Natural killer cell (primary cell): ENCODE measurements around the gene SPTLC3. TPM values are rescaled to one million over a fixed set of nuclear protein-coding genes. Genes with fewer than 3 reads are reported as not detected.

ENCODE experiments used
- ATAC-seq, 3 donors: fragments of 150-1000 bp in 2 of 3; fragments of 200-7000 bp in 1 of 3; cut with Tn5 transposase; 1 replicate in 1 of 3; 2 replicates in 2 of 3; pipeline ENCODE4 v1.10.0; 2021; ENCODE audit warnings: mild to moderate bottlenecking in 2 of 3, moderate library complexity in 2 of 3
- DNase-seq, 2 donors: peaks; one replicate each; pipeline versions ENCODE4 v3.0.0 to v3.0.0-alpha.2; 2013 to 2021; ENCODE audit warnings: mixed read lengths in 1 of 2
- H3K27ac ChIP-seq: one replicate; pipeline ENCODE4 v1.5.1; 2013; ENCODE audit warnings: mild to moderate bottlenecking, low read length
- H3K27me3 ChIP-seq: one replicate; pipeline ENCODE4 v1.6.1; 2013; ENCODE audit warnings: low read length; ENCODE audit not compliant: control insufficient read depth, insufficient read depth
- H3K36me3 ChIP-seq: one replicate; pipeline ENCODE4 v1.6.1; 2013; ENCODE audit warnings: low read length; ENCODE audit not compliant: control insufficient read depth, insufficient read depth
- H3K4me1 ChIP-seq: one replicate; pipeline ENCODE4 v1.6.1; 2013; ENCODE audit warnings: low read length; ENCODE audit not compliant: control insufficient read depth, insufficient read depth
- H3K4me3 ChIP-seq: one replicate; pipeline ENCODE4 v1.5.1; 2013; ENCODE audit warnings: low read length
- H3K9me3 ChIP-seq: one replicate; pipeline ENCODE4 v1.6.1; 2013; ENCODE audit warnings: low read length; ENCODE audit not compliant: control insufficient read depth, insufficient read depth
- H3K27ac Mint-ChIP-seq, 2 donors: one replicate each; pipeline ENCODE4 v1.8.0; 2022; ENCODE audit warnings: mild to moderate bottlenecking in 2 of 2, mixed read lengths in 2 of 2, moderate library complexity in 1 of 2
- H3K27me3 Mint-ChIP-seq, 2 donors: one replicate each; pipeline ENCODE4 v1.8.0; 2022; ENCODE audit warnings: low read depth in 2 of 2, mixed read lengths in 2 of 2
- H3K36me3 Mint-ChIP-seq: one replicate; pipeline ENCODE4 v1.8.0; 2022; ENCODE audit warnings: mixed read lengths
- H3K4me1 Mint-ChIP-seq, 2 donors: one replicate each; pipeline ENCODE4 v1.8.0; 2022; ENCODE audit warnings: mixed read lengths in 2 of 2
- H3K4me3 Mint-ChIP-seq: one replicate; pipeline ENCODE4 v1.8.0; 2022; ENCODE audit warnings: mild to moderate bottlenecking, moderate library complexity, mixed read lengths
- H3K9me3 Mint-ChIP-seq, 2 donors: one replicate each; pipeline ENCODE4 v1.8.0; 2022; ENCODE audit warnings: mixed read lengths in 2 of 2
- CTCF ChIP-seq: fragments of 200-600 bp; IDR thresholded peaks from one replicate; pipeline ENCODE4 v1.8.0; 2022; ENCODE audit warnings: antibody characterized with exemption
- WGBS: methylation state at CpG from one replicate; pipeline ENCODE4 v1.1.7; 2013; ENCODE audit warnings: missing lambda C conversion rate; ENCODE audit not compliant: insufficient coverage; 5-methylcytosine and 5-hydroxymethylcytosine counted together
- intact Hi-C: fragments of 100-400 bp; cut with micrococcal nuclease; formaldehyde crosslinking; loops from one replicate; pipeline ENCODE4 v1.14.2; 2022
- total RNA-seq, 4 donors: library from RNA; stranded (reverse); fragments of 120-200 nt in 1 of 4; gene quantifications; one replicate each; pipeline versions ENCODE4 v1.2.3 to v1.2.4, GENCODE V29; 2013 to 2022

The SPTLC3 gene
- total RNA-seq, 3 donors from 2014 or later (not counting 1 experiment from before 2014, with no cell fraction given), result 1.5 to 4.6 (median 1.9) TPM

- no peaks in the 10 kb centered on the region for H3K36me3 ChIP-seq
- Mint-ChIP-seq H3K36me3 (no peaks in the 10 kb centered on the region), H3K9me3 (no peaks in the 10 kb centered on the region), H3K4me1 (peaks cover 9 to 21% of the 10 kb centered on the region in 2 donors), H3K4me3 (no peak overlapping the region), H3K27ac (no peak overlapping the region), H3K27me3 (peaks cover 5 to 7% of the 10 kb centered on the region in 2 donors)
- intact Hi-C loops, result no loop called here
- TF ChIP-seq CTCF, result no peak
- peaks cover 4% of the 10 kb centered on the region for H3K4me1 ChIP-seq
- no peaks in the 10 kb centered on the region for H3K9me3 ChIP-seq
- H3K4me3 ChIP-seq, result no peak overlapping the region
- WGBS, result 88% methylated on average over 1 of the region's 1 CpG
- no peak overlapping the region for H3K27ac ChIP-seq
- DNase-seq (no peak), ATAC-seq (no peak)
- H3K27me3 ChIP-seq, result no peaks in the 10 kb centered on the region
Measured at GRCh38 chr20:13128173-13128572, 119.4 kb downstream of the SPTLC3 start.

- Mint-ChIP-seq H3K36me3 (no peaks in the 10 kb centered on the region), H3K9me3 (no peaks in the 10 kb centered on the region), H3K4me1 (peaks cover 9 to 22% of the 10 kb centered on the region in 2 donors), H3K4me3 (no peak overlapping the region), H3K27me3 (peaks cover 5 to 7% of the 10 kb centered on the region in 2 donors), H3K27ac (no peak overlapping the region)
- Histone ChIP-seq H3K27me3 (no peaks in the 10 kb centered on the region), H3K36me3 (no peaks in the 10 kb centered on the region), H3K9me3 (no peaks in the 10 kb centered on the region), H3K27ac (no peak overlapping the region), H3K4me1 (peaks cover 4% of the 10 kb centered on the region), H3K4me3 (no peak overlapping the region)
- intact Hi-C loops, result no loop called here
- DNase-seq (no peak), ATAC-seq (no peak)
- 74% methylated on average over 2 of the region's 3 CpGs for WGBS
- TF ChIP-seq CTCF, result no peak
Measured at GRCh38 chr20:13130061-13130706, 121.4 kb downstream of the SPTLC3 start.

GRCh38 chr20:13130707-13131103 lies 121.9 kb downstream of the SPTLC3 start:
- Mint-ChIP-seq H3K9me3 (no peaks in the 10 kb centered on the region), H3K4me3 (no peak overlapping the region), H3K4me1 (peaks cover 9 to 22% of the 10 kb centered on the region in 2 donors), H3K27ac (no peak overlapping the region), H3K27me3 (peaks cover 5 to 7% of the 10 kb centered on the region in 2 donors), H3K36me3 (no peaks in the 10 kb centered on the region)
- Histone ChIP-seq H3K9me3 (no peaks in the 10 kb centered on the region), H3K27me3 (no peaks in the 10 kb centered on the region), H3K4me1 (peaks cover 4% of the 10 kb centered on the region), H3K27ac (no peak overlapping the region), H3K4me3 (no peak overlapping the region), H3K36me3 (no peaks in the 10 kb centered on the region)
- intact Hi-C loops, result no loop called here
- DNase-seq, result no peak
- WGBS, result 81% methylated on average over 3 of the region's 3 CpGs
- TF ChIP-seq CTCF, result no peak
- no peak for ATAC-seq

- TF ChIP-seq CTCF, result no peak
- peaks cover 5 to 7% of the 10 kb centered on the region in 2 donors for H3K27me3 Mint-ChIP-seq
- H3K4me3 Mint-ChIP-seq, result peak overlapping the region; percentile 53
- intact Hi-C loops, result no loop called here
- DNase-seq, result no peak
- 21% methylated on average over 3 of the region's 3 CpGs for WGBS
- no peaks in the 10 kb centered on the region for H3K9me3 Mint-ChIP-seq
- no peak overlapping the region for H3K4me3 ChIP-seq
- no peaks in the 10 kb centered on the region for H3K9me3 ChIP-seq
- peak; percentile 47 to 96 (median 64) for ATAC-seq
- no peaks in the 10 kb centered on the region for H3K36me3 ChIP-seq
- H3K27me3 ChIP-seq, result no peaks in the 10 kb centered on the region
- peaks cover 4% of the 10 kb centered on the region for H3K4me1 ChIP-seq
- no peaks in the 10 kb centered on the region for H3K36me3 Mint-ChIP-seq
- H3K4me1 Mint-ChIP-seq, result peaks cover 9 to 22% of the 10 kb centered on the region in 2 donors
- no peak overlapping the region for H3K27ac ChIP-seq
- no peak overlapping the region for H3K27ac Mint-ChIP-seq
Measured at GRCh38 chr20:13131688-13132087, 122.9 kb downstream of the SPTLC3 start.
